Astrocyte of the spinal cord (primary cell): Measurements from ENCODE around the gene CELSR1.

Experiments
- DNase-seq: peaks from one replicate; pipeline ENCODE4 v3.0.0; 2011; ENCODE audit warnings: low read depth, low spot score
- H3K4me3 ChIP-seq: 2 replicates; pipeline ENCODE4 v1.5.1; 2011; ENCODE audit warnings: low read depth, mild to moderate bottlenecking, low read length, moderate library complexity
- CTCF ChIP-seq: IDR thresholded peaks from 2 replicates; pipeline ENCODE4 v1.5.1; 2012; ENCODE audit warnings: low read depth, mild to moderate bottlenecking, low read length, inconsistent platforms
- in situ Hi-C: cut with HindIII; loops from 2 replicates; pipeline ENCODE4 v1.10.0; 2017; ENCODE audit warnings: low sequenced_read_pairs

The CELSR1 gene

GRCh38 chr22:46563381-46564083 is 26.1 kb upstream of the CELSR1 start:
- TF ChIP-seq CTCF = peak; percentile 88
- in situ Hi-C loops = no loop called here
- H3K4me3 ChIP-seq = no peak overlapping the region
- peak; percentile 43 for DNase-seq

DNA sequence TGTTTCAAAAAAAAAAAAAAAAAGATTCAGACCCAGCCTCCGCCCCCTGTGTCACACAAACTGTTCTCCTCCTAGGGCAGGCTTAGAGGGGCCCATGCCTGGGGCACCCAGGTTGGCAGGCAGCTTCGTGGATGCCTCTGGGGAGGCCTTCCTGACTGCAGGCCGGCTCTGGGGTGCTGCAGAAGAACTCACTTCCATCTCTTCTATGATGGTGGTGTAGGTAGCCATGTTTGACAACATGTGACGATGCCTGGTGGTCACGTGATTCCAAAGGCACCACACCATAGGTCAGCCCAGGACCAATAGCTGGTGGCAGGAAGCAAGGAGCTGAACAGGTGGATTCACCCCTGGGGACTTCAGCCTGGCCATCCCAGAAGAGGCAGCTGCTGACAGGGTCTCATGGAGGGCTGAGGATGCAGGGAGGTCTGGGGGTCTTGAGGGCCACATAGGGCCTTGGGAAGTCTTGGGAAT is 24.1 kb upstream of the CELSR1 start:
- in situ Hi-C loops = no loop called here
- no peak for TF ChIP-seq CTCF
- DNase-seq = no peak
- H3K4me3 ChIP-seq = no peak overlapping the region

DNA sequence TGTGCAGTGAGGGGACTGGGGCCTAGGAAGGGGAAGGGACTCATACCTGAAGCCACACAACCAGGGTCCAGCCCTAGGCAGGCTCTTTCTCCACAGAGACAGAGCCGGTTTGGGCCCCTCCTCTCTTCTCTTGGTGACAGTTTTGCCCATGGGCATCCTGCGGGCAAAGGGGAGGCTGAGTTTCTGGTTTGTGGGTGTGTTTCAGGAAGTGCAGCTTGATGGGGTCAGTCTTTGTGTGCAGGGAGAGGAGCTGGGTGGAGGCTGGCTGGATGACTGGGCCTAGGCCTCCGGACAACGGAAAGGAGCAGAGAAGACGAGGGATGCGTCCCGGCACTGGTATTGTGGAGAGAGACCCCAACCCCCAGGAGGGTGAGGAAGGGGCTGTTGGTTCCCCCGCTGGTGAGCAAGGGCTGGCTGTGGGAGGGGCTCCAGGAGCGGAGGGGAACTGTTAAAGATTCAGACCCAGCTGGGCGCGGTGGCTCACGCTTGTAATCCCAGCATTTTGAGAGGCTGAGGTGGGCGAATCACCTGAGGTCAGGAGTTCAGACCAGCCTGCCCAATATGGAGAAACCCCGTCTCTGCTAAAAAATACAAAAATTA is 23.4 kb upstream of the CELSR1 start:
- no peak for TF ChIP-seq CTCF
- in situ Hi-C loops = no loop called here
- no peak overlapping the region for H3K4me3 ChIP-seq
- DNase-seq = no peak

DNA sequence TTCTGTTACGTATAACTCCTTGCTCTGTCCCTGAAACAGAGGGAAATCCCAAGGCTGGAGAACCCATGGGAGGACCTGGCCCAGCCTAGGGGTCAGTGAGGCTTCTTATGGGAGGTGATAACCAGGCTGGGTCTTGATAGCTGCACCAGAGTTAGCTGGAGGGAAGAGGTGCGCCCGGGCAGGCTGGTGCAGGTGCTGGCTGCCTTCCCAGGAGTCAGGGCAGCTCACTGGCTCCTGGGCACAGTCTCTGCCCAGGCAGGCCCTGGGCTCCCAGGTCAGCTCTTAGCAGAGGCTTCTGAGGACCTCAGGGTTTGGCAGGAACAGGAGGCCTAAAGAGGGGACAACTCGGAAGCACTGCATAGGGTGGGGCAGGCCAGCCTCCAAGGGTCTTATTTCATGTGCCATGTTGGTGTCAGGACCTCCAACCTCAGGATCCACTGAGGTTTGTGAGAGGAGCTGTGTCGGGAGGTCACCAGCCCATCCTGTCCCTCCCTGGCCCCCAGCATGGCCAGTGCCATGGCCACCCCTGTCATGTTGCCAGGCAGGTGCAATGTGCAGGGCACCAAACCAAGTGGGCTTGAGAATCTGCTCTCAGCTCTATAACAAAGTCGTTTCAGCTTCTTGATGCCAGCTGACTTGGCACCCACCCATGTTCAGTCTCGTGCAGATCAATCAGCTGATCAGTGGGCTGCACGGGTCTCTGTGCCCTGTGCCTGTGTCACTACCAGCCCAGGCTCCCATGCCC is 20.5 kb upstream of the CELSR1 start:
- no peak overlapping the region for H3K4me3 ChIP-seq
- no peak for DNase-seq
- in situ Hi-C loops = no loop called here
- TF ChIP-seq CTCF = no peak

DNA sequence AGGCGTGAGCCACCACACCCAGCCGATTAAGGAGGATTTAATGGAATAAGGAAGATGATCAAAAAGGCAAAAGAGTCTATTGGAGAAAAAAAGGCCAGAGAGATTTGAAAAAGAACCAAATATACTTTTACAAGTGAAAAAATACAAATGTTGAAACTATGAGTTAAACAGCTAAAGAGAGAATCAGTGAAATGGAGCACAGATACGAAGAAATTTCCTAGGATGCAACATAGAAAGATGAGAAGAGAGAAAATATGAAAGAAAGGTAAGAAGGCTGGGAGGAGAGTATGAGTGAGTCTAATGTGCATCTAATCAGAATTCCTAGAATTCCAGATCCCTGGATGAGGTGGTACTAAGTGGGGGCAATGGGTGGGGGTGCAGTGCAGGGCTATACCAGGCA is 19.4 kb upstream of the CELSR1 start:
- in situ Hi-C loops = no loop called here

More for the DNA sequence above, 19.4 kb upstream of the CELSR1 start:
- no peak for DNase-seq
- H3K4me3 ChIP-seq = no peak overlapping the region
- TF ChIP-seq CTCF = no peak
